Stimulated activated CD8-positive, alpha-beta memory T cell treated with anti-CD3 and anti-CD28 coated beads, Interleukin-12 subunit alpha, Interleukin-12 subunit beta, amount 100 ng/mL, for 4 hours (primary cell): ENCODE results near the gene ABHD16B.

ENCODE experiments used
- DNase-seq: peaks from one replicate; pipeline ENCODE4 v3.0.0-alpha.2; 2020; ENCODE audit warnings: low read depth

Gene ABHD16B

GRCh38 chr20:63895952-63896263, 34.6 kb downstream of the ABHD16B start:
- DNase-seq = no peak

GRCh38 chr20:63896264-63897105, 35.2 kb downstream of the ABHD16B start:
- DNase-seq = no peak

- DNase-seq = no peak
Measured at GRCh38 chr20:63897978-63898561, 36.8 kb downstream of the ABHD16B start.

GRCh38 chr20:63898882-63899558, 37.7 kb downstream of the ABHD16B start:
- DNase-seq = no peak

GRCh38 chr20:63900413-63900812, 39.1 kb downstream of the ABHD16B start:
- DNase-seq = no peak

GRCh38 chr20:63903796-63904561, 42.7 kb downstream of the ABHD16B start:
- DNase-seq = no peak

GRCh38 chr20:63908008-63908682, 46.8 kb downstream of the ABHD16B start:
- DNase-seq = no peak

- DNase-seq = no peak
Measured at GRCh38 chr20:63911176-63911575, 49.9 kb downstream of the ABHD16B start.
